ENCODE data around the gene ARRDC5. TPM values are rescaled to one million over a fixed set of nuclear protein-coding genes. Genes with fewer than 3 reads are reported as not detected.

ARRDC5 gene
- polyA plus RNA-seq, 1 donor from 2014 or later, result not detected

Small RNA genes lying within 50 kb of the gene (small RNA-seq; reads per million reads assigned to genes)
- 0 reads per million in 3 experiments for gene MIR4747

Other genes with a start within 250 kb of the ARRDC5 start
- gene MYDGF, start 232.6 kb downstream of the ARRDC5 start, polyA plus RNA-seq, result 73.2 and 92.7 TPM in 2 replicates
- gene DPP9, start 179.1 kb downstream of the ARRDC5 start, polyA plus RNA-seq, result 11.7 and 34.9 TPM in 2 replicates
- gene FEM1A, start 111.2 kb downstream of the ARRDC5 start, polyA plus RNA-seq, result 8.7 and 9.4 TPM in 2 replicates
- not detected in 2 replicates for gene TICAM1, start 71.2 kb downstream of the ARRDC5 start, polyA plus RNA-seq
- 0.71 and 1.7 TPM in 2 replicates for gene PLIN3, start 35.2 kb downstream of the ARRDC5 start, polyA plus RNA-seq
- gene UHRF1, start 6.6 kb upstream of the ARRDC5 start, polyA plus RNA-seq, result 1.8 and 3.0 TPM in 2 replicates
- 19.1 and 19.6 TPM in 2 replicates for gene KDM4B, start 66.2 kb upstream of the ARRDC5 start, polyA plus RNA-seq